GM03348 (cell line): ENCODE data around the gene BTBD9.
A peak's percentile ranks its signal among the peaks of the same experiment; 100 is the strongest.
"Not testable (repeated sequence)": the region's sequence is repeated elsewhere in the genome, so short reads cannot be mapped to it uniquely, and the experiment has no call there.

Source experiments
- DNase-seq: peaks from one replicate; pipeline ENCODE4 v3.0.0; 2012; ENCODE audit warnings: low spot score

The BTBD9 gene

DNA sequence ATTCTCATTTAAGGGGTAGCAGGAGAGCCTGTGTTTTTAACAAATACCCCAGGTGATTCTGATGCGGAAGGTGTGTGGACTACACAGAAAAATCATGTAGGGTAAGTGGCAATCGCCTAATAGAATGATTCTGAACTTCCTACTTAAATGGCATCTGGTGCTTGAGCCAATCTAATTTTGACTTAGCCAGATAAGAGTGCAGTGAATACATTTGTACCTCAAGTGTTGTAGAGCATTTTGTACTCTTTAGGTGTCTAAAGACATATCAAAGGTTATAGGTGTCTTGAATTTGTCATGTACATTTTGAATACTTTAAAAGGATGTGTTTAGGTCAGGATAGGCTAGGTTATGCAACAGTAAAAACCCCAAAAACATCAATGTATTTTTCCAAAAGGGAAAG, 10.0 kb upstream of the BTBD9 start:
- DNase-seq, result no peak

DNA sequence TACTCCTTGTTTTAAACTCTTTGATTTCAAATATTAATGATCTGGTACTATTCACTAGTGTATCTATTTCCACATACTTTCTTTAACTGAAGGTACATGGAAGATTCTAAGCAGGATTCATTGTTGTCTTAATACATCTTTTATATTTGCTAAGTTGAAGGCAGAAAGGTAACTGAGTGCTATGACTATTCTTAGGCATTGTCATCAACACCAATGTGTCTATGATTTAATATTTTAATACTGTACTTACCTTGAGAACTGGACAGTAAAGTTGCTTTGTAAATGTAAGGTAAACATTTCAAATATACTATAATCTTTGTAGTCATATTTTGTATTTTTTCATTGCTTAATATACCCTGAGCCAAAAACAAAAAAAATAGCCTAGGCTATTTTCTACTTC, 8.9 kb upstream of the BTBD9 start:
- no peak for DNase-seq

DNA sequence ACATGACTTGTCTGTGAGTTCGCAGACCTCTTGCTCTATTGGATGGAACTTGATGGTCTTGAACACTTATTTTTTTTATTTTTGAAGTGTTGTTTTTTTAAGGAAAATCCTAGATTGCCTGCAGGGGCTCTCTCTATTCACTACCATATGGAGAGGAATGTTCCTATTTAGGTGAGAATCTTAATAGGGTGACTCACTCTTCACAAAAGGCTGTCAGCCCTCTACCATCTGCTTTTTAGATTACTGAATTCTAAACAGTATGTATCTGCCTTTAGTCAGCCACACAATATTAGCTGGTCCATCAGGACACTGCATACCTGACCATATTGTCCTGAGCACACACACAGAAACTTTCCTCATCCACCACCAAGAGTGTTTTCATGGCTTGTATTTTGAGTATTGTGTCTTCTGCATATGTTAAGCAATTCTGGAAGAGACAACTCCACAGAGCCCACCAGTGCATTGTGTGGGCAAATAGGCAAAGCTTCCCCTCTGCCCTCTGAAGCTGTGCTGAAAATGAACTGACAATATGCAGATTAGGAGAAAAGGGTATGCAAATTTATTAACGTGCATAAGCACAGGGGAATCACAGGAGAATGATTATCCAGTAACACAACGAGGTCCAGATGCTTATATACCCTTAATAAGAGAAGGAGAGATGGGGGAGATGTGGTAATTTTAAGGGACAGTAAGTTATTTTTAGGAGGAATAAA, 6.6 kb upstream of the BTBD9 start:
- no peak for DNase-seq

DNA sequence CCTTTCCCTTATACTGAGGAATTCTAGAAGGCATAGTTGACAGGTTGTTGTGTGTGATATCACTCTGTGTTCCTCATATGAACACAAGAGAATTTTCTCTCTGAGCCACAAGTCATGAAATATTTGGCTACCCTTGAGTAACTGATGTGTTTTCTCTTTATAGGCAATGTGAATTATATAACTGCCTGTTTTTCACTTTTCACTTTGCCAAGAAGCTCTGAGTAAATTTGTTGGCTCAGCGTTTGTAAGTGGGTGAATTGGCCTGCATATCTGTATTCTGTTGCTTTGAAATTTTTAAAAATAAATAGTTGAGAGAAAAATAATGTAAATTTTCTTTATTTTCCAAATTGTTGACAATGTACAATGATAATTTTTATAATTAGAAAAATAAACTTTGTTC, 5.2 kb upstream of the BTBD9 start:
- no peak for DNase-seq

DNA sequence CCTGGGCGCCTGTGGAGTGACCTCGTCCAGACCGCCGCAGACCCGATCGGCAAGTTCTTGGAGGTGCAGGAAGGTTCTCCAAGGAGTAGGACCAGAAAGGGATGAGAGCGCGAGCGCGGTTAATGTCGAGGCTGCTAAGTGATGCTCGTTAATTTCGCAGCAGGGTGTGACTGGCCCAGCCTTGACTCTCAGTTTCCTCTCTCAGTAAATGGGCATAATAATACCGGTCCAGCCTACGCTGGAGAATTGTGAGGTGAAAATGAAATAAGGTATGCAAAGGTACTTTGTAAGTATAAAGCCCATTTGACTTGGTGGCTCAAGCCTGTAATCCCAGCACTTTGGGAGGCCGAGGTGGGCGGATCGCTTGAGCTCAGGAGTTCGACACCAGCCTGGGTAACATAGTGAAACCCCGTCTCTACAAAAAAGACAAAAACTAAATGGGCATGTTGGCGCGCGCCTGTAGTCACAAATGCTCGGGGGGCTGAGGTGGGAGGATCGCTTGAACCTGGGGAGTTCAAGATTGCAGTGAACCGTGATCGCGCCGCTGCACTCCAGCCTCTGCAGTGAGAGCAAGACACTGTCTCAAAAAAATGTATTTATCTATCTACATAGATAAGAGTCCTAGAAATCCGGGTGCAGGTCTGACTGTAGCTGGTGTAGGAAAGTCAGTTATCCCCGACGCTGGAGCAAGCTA, 634 bp upstream of the BTBD9 start:
- peak; percentile 13 for DNase-seq

DNA sequence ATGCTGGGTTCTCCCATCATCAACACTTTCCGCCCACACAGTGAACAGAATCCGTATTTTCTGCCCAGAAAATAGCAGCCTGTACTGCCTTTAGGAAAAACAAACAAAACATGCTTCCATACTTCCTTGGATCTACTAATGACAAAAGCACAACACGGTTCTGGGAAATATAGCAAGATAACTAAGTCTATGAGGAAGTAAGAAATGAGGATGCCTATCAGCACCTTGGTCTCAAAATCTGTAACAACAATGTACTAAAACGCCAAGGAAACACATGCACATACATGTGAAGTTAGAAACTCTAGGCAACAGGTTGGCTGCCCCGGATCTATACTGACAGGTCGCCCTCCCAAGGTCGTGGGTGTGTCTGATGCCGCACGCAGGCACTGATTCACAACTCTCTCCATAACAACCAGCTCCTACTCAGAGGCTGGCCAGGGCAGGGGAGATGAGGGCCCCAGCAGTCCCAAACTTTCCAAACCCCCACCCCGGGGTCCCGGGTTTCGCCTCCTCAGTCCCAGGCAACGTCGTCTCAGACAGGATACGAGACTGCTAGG, 710 bp downstream of the BTBD9 start:
- DNase-seq, result peak; percentile 59

DNA sequence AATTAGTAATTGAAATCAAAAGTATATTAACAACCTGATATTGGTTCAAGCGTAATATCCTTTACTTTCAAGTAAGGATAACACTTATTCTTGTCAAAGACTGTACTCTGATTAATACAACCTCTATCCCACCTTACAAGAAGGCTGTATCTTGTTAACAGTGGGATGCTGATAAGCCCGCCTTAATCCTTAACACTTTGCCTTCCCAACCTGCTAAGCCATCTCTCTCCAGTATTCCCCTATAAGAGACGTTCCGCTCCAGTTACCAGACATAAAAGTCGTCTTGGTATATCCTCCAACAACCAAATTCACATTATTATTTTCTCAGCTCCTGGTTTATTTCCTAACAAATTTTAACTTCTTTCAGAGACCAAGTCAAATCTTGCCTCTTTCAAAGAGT, 2.0 kb downstream of the BTBD9 start:
- DNase-seq, result no peak

DNA sequence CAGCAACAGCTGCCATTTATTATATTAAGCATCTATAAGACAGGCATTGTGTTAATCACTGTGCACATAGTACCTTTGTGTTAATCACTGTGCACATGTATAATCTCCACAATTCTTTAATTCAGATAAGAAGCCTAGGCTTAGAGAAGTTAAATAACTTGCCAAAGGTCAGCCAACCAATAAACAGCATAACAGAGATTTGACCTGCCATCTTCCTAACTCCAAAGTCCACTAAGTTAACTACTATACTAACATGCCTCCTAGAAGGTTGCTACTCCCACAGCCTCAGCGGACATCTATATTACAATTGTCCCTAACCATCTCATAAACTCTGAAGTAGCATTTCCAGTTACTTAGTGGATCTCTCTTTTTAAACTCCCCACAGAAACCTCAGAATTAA, 3.7 kb downstream of the BTBD9 start:
- no peak for DNase-seq

DNA sequence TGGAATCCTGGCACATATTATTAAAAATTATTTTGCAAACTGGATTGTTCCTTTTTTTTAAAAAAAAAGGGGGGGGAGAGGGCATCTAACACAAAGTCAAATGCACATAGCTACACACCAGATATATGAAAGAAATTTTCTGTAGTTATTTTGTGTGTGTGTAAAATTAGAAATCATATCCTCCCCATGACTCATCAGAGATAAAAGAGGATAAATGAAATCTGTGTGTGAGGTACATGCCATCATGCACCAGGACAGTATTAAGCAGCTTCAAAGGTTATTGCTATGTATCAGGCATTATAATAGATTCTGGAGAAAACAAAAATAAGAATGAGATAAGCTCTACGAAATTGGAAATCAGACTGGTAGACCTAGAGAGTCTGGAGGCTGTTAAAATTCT, 5.2 kb downstream of the BTBD9 start:
- peak; percentile 8 for DNase-seq

DNA sequence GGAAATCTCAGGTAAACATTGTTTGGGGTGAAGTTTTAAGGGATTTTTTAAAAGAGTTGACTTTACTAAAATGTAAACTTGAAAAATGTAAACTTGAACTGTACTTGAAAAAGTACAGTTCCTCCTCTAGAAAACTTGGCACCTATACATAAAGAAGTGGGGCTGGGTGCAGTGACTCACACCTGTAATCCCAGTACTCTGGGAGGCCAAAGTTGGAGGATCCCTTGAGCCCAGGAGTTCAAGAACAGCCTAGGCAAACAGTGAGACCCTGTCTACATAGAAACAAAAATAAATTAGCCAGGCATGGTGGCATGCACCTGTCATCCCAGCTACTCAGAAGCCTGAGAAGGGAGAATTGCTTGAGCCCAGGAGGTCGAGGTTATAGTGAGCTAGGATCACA, 7.2 kb downstream of the BTBD9 start:
- DNase-seq, result no peak

DNA sequence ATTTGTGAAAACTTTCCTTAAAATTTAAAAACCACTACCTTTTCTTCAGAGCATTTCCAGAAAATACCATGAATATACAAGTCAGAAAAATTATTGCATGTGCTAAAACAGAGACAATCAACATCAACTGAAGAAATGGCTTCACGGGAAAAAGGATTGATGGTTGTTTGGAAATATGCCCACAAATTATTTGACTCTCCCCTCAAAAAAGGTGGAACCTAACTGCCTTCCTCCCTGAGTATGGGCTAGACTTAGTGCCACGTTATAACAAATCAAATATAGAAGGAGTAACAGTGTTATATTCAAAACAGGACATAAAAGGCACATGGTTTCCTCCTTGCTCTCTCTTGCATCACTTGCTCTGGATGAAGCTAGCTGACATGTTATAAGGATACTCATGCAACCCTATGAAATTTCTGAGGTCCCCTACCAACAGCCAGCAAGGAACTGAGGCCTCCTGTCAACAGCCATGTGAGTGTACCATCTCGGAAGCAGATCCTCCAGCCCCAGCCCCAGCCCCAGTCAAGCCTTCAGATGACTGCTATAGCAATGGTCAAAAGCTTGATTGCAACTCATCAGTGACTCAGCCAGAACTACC, 8.4 kb downstream of the BTBD9 start:
- DNase-seq, result no peak

DNA sequence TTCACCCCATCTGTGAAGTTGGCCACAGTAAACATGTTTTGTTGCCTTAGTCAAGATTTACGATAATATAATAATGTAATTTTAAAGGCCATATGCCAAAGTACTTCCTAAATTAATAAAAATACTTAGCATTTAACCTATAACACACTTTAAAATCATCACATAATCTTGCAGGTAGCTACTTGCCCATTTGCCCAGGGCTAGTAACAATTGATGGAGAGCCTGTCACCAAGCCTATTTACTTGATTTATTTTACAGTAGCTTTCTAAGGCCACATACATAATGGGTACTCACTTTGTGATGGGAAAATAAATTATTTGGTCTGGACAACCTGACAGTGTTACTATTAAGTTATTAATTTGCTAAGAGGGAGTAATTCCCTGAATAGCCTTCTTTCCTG, 14.5 kb downstream of the BTBD9 start:
- DNase-seq, result no peak

DNA sequence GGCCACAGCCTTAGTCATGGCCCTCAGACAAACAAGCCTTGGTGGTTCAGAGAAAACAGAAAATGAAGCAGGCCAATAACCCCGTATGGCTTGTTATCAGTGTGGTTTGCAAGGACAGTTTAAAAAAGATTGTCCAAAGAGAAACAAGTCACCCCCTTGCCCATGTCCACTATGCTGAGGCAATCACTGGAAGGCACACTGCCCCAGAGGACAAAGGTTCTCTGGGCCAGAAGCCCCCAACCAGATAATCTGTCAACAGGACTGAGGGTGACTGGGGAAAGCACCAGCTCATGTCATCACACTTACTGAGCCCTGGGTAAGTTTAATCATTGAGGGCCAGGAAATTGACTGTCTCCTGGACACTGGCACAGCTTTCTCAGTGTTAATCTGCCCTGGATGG, 20.4 kb downstream of the BTBD9 start:
- DNase-seq, result not testable (repeated sequence)

DNA sequence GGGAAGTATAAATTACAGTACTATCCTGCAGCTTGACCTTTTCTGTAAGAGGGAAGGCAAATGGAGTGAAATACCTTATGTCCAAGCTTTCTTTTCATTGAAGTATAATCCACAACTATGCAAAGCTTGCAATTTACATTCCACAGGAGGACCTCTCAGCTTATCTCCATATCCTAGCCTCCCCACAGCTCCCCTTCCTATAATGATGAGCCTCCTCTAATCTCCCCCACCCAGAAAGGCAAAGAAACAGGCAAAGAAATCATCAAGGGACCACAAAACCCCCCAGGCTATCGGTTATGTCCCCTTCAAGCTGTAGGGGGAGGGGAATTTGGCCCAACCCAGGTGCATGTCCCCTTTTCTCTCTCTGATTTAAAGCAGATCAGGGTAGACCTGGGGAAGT, 21.4 kb downstream of the BTBD9 start:
- not testable (repeated sequence) for DNase-seq

DNA sequence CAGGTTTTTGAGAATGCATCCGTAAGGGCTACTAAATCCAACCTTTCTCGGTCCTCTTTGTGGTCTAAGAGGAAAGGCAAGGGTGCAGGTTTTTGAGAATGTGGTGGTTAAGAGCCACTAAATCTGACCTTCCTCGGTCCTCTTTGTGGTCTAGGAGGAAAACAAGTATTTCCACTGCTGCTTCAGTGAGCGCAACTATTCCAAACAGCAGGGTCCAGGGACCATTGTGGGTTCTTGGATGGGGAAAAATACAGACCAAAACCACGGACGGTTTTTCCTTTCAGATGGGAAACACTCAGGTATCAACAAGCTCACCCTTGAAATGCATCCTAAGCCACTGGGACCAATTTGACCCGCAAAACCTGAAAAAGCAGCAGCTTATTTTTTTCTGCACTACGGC, 21.9 kb downstream of the BTBD9 start:
- DNase-seq, result no peak

DNA sequence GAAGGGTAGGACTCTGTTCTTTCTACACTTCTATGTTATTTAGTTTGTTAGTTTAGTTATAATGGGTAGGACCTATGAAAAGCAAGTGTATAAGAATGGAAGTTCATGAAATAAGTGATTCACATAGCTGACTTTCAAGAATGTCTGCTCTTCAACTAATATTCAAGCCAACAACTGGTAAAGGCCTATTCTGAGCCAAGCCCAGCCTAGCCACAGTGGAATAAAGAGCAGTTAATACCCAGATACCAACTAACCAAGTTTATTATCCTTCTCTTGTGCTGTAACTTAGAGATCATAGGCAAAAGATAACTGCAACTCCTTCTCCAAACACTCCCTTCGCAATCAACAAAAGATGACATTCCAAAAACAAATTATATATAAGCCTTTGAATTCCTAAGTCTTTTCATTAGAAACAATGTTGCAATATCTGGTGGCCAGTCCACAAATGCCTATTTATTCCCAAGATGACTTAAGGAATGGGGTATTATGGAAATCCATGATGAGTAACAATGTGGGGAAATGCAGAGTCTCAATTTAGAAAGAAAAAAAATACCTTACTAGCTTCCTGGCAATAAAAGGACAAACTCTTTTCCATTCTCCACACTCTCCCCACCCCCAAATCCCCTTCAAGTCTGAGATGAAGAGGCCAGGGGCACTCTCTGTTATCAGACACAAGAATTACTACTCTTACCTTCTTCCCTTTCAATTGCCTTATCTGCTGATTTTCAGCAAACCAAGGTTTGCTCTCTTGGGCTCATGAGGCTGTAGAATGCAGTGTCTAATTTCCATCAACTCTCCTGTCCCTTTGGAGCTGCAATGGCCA, 27.4 kb downstream of the BTBD9 start:
- DNase-seq, result peak; percentile 77

DNA sequence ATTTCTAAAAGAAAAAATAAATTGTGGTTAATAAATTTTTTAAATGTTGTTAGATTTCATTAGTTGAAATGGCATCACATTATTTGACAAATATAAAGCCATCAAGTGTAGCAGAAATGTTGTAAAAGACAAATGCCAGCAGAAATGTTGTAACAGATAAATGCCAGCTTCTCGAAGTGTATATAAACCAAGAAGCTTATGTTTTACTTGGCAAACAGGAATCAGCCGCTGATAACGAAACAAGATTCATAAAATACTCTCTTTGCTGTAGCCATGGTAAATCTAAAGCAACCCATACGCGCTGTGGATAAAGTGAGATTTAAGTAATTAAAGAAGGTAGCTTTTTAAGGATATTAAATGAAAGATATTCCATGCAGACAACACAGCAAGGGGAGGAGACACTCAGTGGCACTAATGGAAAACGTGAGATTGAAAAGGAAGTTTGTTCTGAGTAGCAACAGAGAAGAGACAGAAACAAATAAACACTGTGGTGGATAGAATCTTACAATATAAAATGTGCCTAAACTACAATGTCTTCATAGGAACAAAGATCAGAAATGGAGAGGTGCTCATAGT, 29.6 kb downstream of the BTBD9 start:
- no peak for DNase-seq

DNA sequence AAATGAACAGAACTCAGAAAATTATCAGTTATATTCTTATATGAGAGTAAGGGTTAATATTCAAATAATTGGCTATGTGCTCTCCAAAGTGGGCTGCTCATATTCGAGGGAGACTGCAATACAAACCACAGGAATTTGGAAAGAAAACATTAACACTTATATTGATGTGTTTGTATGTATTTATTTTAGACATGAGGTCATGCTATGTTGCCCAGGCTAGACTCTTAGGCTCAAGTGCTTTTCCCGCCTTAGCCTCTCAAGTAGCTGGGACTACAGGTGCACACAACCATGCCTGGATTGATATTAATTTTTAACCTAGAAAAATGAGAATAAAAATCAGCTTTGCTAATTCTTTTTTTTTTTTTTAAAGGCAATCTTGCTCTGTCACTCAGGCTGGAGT, 35.0 kb downstream of the BTBD9 start:
- no peak for DNase-seq

DNA sequence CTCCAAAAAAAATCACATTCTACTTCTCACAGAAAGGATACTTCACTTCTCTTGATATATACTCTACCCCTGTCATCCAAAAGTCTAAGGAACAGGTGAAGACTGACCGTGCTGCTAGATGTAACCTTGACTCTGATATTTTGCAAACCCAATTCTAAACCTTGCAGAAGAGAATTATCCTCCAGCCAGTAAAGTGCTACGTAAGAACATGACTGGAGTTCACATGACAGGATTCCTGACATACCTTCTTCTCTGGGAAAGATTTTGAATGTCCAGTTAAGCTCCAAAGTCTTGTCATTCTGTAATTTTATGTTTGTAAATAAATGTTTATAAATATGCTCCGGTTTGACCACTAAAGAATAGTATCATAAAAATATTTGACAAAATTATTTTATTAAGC, 35.8 kb downstream of the BTBD9 start:
- peak; percentile 17 for DNase-seq

DNA sequence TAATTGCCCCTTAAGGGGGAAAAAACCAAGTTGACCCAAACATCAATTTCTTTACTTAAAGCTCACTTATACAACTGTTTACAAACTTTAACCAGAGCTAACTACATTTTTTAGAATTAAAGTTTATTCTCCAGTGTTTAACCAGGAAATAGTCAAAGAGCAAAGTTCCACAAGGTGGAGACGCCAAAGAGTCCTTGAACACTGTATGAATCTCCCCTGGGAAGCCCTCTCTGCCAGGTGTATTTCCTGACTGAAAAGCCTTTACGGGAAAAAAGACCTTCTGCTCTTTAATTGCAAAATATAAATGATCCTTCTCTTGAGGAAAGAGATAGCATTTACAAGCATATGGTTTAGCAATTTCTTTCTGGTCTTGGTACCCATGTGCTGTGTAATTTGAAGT, 36.2 kb downstream of the BTBD9 start:
- DNase-seq, result no peak

DNA sequence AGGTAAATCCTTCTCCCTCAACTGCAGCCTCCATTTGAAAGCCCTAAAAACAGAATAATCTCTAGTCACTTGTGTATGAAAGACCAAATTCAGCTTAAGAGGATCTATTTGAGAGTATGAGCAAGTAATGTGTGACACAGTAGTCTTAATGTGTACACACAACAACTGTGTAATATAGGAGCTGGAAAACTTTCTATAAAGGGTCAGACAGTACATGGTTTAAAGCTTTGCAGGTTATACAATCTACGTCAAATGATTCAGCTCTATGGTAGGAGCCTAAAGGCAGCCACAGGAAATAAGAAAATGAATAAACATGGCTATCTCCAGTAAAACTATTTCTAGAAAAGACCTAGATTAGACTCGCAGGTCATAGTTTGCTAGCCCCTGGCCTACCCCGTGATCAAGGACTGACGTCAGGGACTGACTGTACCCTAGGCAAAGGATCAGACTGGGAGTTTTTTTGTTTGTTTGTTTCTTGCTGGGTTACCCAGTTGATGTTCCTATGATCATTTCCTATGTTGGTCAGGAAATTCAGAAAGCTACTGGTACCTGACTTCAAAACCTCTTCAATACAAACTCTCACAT, 39.7 kb downstream of the BTBD9 start:
- no peak for DNase-seq

DNA sequence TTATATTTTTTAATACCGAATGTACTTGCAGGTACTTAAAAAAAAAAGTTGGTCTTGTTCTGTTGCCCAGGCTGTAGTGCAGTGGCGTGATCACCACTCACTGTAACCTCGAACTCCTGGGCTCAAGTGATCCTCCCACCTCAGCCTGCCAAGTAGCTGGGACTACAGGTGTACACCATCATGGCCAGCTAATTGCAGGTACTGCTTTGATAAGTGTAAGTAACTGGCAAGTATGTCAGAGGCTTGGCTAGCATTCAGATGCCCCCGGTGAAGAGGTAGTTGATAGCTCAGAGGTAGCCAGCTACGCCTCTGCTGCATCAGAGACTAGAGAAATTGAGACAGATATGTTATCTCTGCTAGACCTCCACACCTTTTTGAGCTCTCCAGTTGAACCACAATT, 40.5 kb downstream of the BTBD9 start:
- DNase-seq, result no peak
